ENCODE measurements around the gene SETD5.

DNA sequence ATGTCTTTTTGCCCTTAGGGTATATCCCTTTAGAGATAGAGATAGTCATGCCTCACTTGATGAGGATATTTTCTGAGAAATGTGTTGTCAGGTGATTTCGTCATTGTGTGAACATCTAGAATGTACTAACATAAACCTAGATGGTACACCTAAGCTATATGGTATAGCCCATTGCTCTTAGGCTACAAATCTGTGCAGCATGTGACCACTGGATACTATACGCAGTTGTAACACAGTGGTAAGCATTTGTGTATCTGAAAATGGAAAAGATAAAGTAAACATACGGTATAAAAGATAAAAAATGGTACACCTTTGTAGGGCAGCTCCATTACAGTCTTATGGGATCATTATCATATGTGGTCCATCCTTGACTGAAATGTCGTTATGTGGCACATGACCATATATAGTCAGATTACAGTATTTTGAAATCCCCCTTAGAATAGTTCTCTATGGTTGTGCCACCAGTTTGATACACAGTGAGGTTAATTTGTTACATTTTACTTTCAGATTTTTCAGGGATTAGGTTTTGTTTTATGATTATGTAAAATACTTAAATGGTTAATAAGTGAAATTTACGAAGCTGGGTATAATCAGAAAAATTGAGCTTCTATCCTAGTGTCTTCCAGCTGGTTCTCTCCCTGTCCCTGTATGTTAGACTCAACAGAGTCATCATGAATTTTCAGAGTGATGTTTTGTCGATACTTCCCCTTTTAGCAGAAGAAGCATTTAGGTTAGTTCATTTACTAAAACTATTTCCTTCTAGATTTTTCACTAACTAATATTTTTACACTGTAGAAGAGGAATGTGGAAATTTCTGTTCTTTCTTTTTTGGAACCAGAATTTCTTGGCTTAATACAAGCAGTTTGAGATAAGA is 12.8 kb downstream of the SETD5 start:
- TF ChIP-seq CTCF (IDR thresholded peaks at IDR 0.05) (no peak), EZH2 (IDR thresholded peaks at IDR 0.05; ENCODE audit: borderline replicate concordance, insufficient read depth, low read depth, low read length, poor library complexity, severe bottlenecking) (no peak)

Data from B cell (primary cell).